Measurements from ENCODE around the gene PLB1.

The PLB1 gene

GRCh38 chr2:28678175-28678855, 182.5 kb downstream of the PLB1 start:
- Histone ChIP-seq H3K9me3 (ENCODE audit: low read length) (no peaks in the 10 kb centered on the region), H2AFZ (ENCODE audit: low read length) (no peak overlapping the region), H4K20me1 (ENCODE audit: insufficient read depth, low read length) (no peaks in the 10 kb centered on the region), H3K27ac (ENCODE audit: low read depth, low read length, poor library complexity, severe bottlenecking) (no peak overlapping the region), H3K36me3 (ENCODE audit: insufficient read depth, low read length) (no peaks in the 10 kb centered on the region), H3K4me3 (ENCODE audit: low read depth, low read length, poor library complexity, severe bottlenecking) (no peak overlapping the region), H3K4me1 (ENCODE audit: insufficient read depth, low read length, severe bottlenecking) (no peaks in the 10 kb centered on the region), H3K9me2 (ENCODE audit: low read depth, low read length) (no peaks in the 10 kb centered on the region), H3K79me2 (ENCODE audit: insufficient read depth, low read length) (no peaks in the 10 kb centered on the region), H3F3A (ENCODE audit: insufficient read depth, low read length) (no peaks in the 10 kb centered on the region), H3K27me3 (ENCODE audit: insufficient read depth, low read length) (peaks cover 3% of the 10 kb centered on the region; the same call in 1 of the 2 replicates), H3K9ac (ENCODE audit: low read length) (no peak overlapping the region), H3K4me2 (ENCODE audit: low read length) (no peak overlapping the region)
- no peak for TF ChIP-seq CTCF (IDR thresholded peaks at IDR 0.05; ENCODE audit: low read length)
- TF ChIP-seq EZH2 (IDR thresholded peaks at IDR 0.05; ENCODE audit: borderline replicate concordance, low read length), result no peak

- no peaks in the 10 kb centered on the region for H3K4me1 ChIP-seq (ENCODE audit: insufficient read depth, low read length, severe bottlenecking)
- H2AFZ ChIP-seq (ENCODE audit: low read length), result no peak overlapping the region
- no peaks in the 10 kb centered on the region for H3K79me2 ChIP-seq (ENCODE audit: insufficient read depth, low read length)
- H3K9me2 ChIP-seq (ENCODE audit: low read depth, low read length), result no peaks in the 10 kb centered on the region
- H4K20me1 ChIP-seq (ENCODE audit: insufficient read depth, low read length), result no peaks in the 10 kb centered on the region
- no peak for TF ChIP-seq EZH2 (IDR thresholded peaks at IDR 0.05; ENCODE audit: borderline replicate concordance, low read length)
- no peaks in the 10 kb centered on the region for H3K9me3 ChIP-seq (ENCODE audit: low read length)
- no peak overlapping the region for H3K4me2 ChIP-seq (ENCODE audit: low read length)
- H3K9ac ChIP-seq (ENCODE audit: low read length), result no peak overlapping the region
- no peaks in the 10 kb centered on the region for H3K36me3 ChIP-seq (ENCODE audit: insufficient read depth, low read length)
- peaks cover 3% of the 10 kb centered on the region; the same call in 1 of the 2 replicates for H3K27me3 ChIP-seq (ENCODE audit: insufficient read depth, low read length)
- H3K27ac ChIP-seq (ENCODE audit: low read depth, low read length, poor library complexity, severe bottlenecking), result no peak overlapping the region
- no peaks in the 10 kb centered on the region for H3F3A ChIP-seq (ENCODE audit: insufficient read depth, low read length)
- no peak overlapping the region for H3K4me3 ChIP-seq (ENCODE audit: low read depth, low read length, poor library complexity, severe bottlenecking)
Measured at GRCh38 chr2:28678944-28679343, 183.1 kb downstream of the PLB1 start.

GRCh38 chr2:28680657-28681056, 184.8 kb downstream of the PLB1 start:
- no peak overlapping the region for H3K4me2 ChIP-seq (ENCODE audit: low read length)
- no peaks in the 10 kb centered on the region for H3K9me3 ChIP-seq (ENCODE audit: low read length)
- H3K4me3 ChIP-seq (ENCODE audit: low read depth, low read length, poor library complexity, severe bottlenecking), result no peak overlapping the region
- no peaks in the 10 kb centered on the region for H3K9me2 ChIP-seq (ENCODE audit: low read depth, low read length)
- no peak for TF ChIP-seq EZH2 (IDR thresholded peaks at IDR 0.05; ENCODE audit: borderline replicate concordance, low read length)
- TF ChIP-seq CTCF (IDR thresholded peaks at IDR 0.05; ENCODE audit: low read length), result no peak
- H3K9ac ChIP-seq (ENCODE audit: low read length), result no peak overlapping the region
- H3K27me3 ChIP-seq (ENCODE audit: insufficient read depth, low read length), result peaks cover 3% of the 10 kb centered on the region; the same call in 1 of the 2 replicates
- H4K20me1 ChIP-seq (ENCODE audit: insufficient read depth, low read length), result no peaks in the 10 kb centered on the region
- no peak overlapping the region for H3K27ac ChIP-seq (ENCODE audit: low read depth, low read length, poor library complexity, severe bottlenecking)
- no peaks in the 10 kb centered on the region for H3K4me1 ChIP-seq (ENCODE audit: insufficient read depth, low read length, severe bottlenecking)
- no peaks in the 10 kb centered on the region for H3K36me3 ChIP-seq (ENCODE audit: insufficient read depth, low read length)
- H3K79me2 ChIP-seq (ENCODE audit: insufficient read depth, low read length), result no peaks in the 10 kb centered on the region
- H3F3A ChIP-seq (ENCODE audit: insufficient read depth, low read length), result no peaks in the 10 kb centered on the region
- H2AFZ ChIP-seq (ENCODE audit: low read length), result no peak overlapping the region

- H3K27me3 ChIP-seq (ENCODE audit: insufficient read depth, low read length), result peaks cover 7% of the 10 kb centered on the region; the same call in 1 of the 2 replicates
- no peak overlapping the region for H3K9ac ChIP-seq (ENCODE audit: low read length)
- no peaks in the 10 kb centered on the region for H3K36me3 ChIP-seq (ENCODE audit: insufficient read depth, low read length)
- TF ChIP-seq CTCF (IDR thresholded peaks at IDR 0.05; ENCODE audit: low read length) (no peak), EZH2 (IDR thresholded peaks at IDR 0.05; ENCODE audit: borderline replicate concordance, low read length) (no peak)
- no peaks in the 10 kb centered on the region for H3K4me1 ChIP-seq (ENCODE audit: insufficient read depth, low read length, severe bottlenecking)
- H3K4me2 ChIP-seq (ENCODE audit: low read length), result no peak overlapping the region
- H3K9me2 ChIP-seq (ENCODE audit: low read depth, low read length), result no peaks in the 10 kb centered on the region
- H3K9me3 ChIP-seq (ENCODE audit: low read length), result no peaks in the 10 kb centered on the region
- H3K4me3 ChIP-seq (ENCODE audit: low read depth, low read length, poor library complexity, severe bottlenecking), result no peak overlapping the region
- H3K27ac ChIP-seq (ENCODE audit: low read depth, low read length, poor library complexity, severe bottlenecking), result no peak overlapping the region
- H2AFZ ChIP-seq (ENCODE audit: low read length), result no peak overlapping the region
- no peaks in the 10 kb centered on the region for H3F3A ChIP-seq (ENCODE audit: insufficient read depth, low read length)
- no peaks in the 10 kb centered on the region for H4K20me1 ChIP-seq (ENCODE audit: insufficient read depth, low read length)
- H3K79me2 ChIP-seq (ENCODE audit: insufficient read depth, low read length), result no peaks in the 10 kb centered on the region
Measured at GRCh38 chr2:28681158-28681571, 185.3 kb downstream of the PLB1 start.

All from OCI-LY1 (cell line).